GM19395 (cell line): ENCODE measurements around the gene SEM1.
"Not testable (repeated sequence)": the region's sequence is repeated elsewhere in the genome, so short reads cannot be mapped to it uniquely, and the experiment has no call there.

Source experiments
- ATAC-seq: cut with Tn5 transposase; IDR thresholded peaks from one replicate; pipeline ENCODE4 v1.9.1; 2021; ENCODE audit warnings: mild to moderate bottlenecking, moderate library complexity; ENCODE audit not compliant: unreplicated experiment

SEM1 gene

GRCh38 chr7:96709381-96710228, at the start of gene SEM1:
TSS of gene SEM1 (minus strand) at chr7:96709846. CDS start at chr7:96709763, 83 bp downstream.
- ATAC-seq: peak; percentile 90

- not testable (repeated sequence) for ATAC-seq
Observed at GRCh38 chr7:96757880-96758279, 48.2 kb upstream of the SEM1 start.

GRCh38 chr7:96747418-96747940, 37.8 kb upstream of the SEM1 start:
- ATAC-seq: no peak

- ATAC-seq: no peak
Observed at GRCh38 chr7:96740130-96740529, 30.5 kb upstream of the SEM1 start.

GRCh38 chr7:96739609-96740008, 30.0 kb upstream of the SEM1 start:
- no peak for ATAC-seq

GRCh38 chr7:96739167-96739566, 29.5 kb upstream of the SEM1 start:
- no peak for ATAC-seq

GRCh38 chr7:96738705-96739104, 29.1 kb upstream of the SEM1 start:
- no peak for ATAC-seq

GRCh38 chr7:96737545-96738050, 28.0 kb upstream of the SEM1 start:
- ATAC-seq: no peak

GRCh38 chr7:96734343-96734742, 24.7 kb upstream of the SEM1 start:
- no peak for ATAC-seq

- no peak for ATAC-seq
Observed at GRCh38 chr7:96729820-96730219, 20.2 kb upstream of the SEM1 start.

GRCh38 chr7:96728139-96728538, 18.5 kb upstream of the SEM1 start:
- no peak for ATAC-seq

- no peak for ATAC-seq
Observed at GRCh38 chr7:96727534-96728088, 18.0 kb upstream of the SEM1 start.

GRCh38 chr7:96723622-96724021, 14.0 kb upstream of the SEM1 start:
- ATAC-seq: no peak

GRCh38 chr7:96722928-96723327, 13.3 kb upstream of the SEM1 start:
- not testable (repeated sequence) for ATAC-seq

GRCh38 chr7:96720843-96721242, 11.2 kb upstream of the SEM1 start:
- no peak for ATAC-seq

GRCh38 chr7:96719164-96719563, 9.5 kb upstream of the SEM1 start:
- no peak for ATAC-seq

GRCh38 chr7:96718107-96719003, 8.7 kb upstream of the SEM1 start:
- no peak for ATAC-seq

- ATAC-seq: no peak
Observed at GRCh38 chr7:96713037-96713436, 3.4 kb upstream of the SEM1 start.

- no peak for ATAC-seq
Observed at GRCh38 chr7:96710544-96710943, 898 bp upstream of the SEM1 start.

- ATAC-seq: peak; percentile 19
Observed at GRCh38 chr7:96708872-96709271, 774 bp downstream of the SEM1 start.
